Measurements from ENCODE around the gene ARMC5.
"Not testable (repeated sequence)": the region's sequence is repeated elsewhere in the genome, so short reads cannot be mapped to it uniquely, and the experiment has no call there.

The ARMC5 gene

DNA sequence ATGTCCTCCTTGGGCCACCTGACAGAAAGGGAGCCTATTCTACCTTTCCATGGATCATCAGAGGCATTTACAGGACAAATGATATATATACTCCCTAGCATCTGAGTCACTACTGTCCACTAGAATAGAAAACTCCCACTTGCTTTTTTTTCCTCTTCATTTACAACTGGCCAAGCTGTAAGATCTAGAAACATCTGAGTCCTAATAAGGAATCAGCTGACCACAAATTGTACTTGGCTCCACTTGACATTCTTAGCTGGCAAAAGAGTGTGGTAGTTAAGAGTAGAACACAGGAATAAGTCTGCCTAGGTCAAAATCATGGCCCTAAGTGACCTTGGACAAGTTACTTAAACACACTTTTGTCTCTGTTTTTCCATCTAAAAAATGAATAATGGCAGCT, 43.7 kb downstream of the ARMC5 start:
- DNase-seq = peak; percentile 3

DNA sequence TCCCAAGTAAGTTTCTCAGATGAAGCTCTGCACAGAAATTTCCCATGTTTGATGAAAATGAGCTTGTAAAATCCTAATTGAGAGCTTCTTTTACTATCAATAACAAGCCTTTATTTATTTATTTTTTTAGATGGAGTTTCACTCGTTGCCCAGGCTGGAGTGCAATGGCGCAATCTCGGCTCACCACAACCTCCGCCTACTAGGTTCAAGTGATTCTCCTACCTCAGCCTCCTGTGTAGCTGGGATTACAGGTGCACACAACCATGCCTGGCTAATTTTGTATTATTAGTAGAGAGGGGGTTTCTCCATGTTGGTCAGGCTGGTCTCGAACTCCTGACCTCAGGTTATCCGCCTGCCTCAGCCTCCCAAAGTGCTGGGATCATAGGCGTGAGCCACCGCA, 44.3 kb downstream of the ARMC5 start:
- not testable (repeated sequence) for DNase-seq

- DNase-seq = no peak
Measured at GRCh38 chr16:31504159-31504558, 44.9 kb downstream of the ARMC5 start.

GRCh38 chr16:31505483-31505882, 46.2 kb downstream of the ARMC5 start:
- DNase-seq = no peak

- DNase-seq = no peak
Measured at GRCh38 chr16:31507617-31507928, 48.3 kb downstream of the ARMC5 start.

GRCh38 chr16:31507929-31508705, 48.8 kb downstream of the ARMC5 start, which contains the start of gene RUSF1:
Gene RUSF1 (minus strand): TSS chr16:31508391. CDS start chr16:31508373, 18 bp downstream.
- DNase-seq = peak; percentile 80

- DNase-seq = peak; percentile 25
Measured at GRCh38 chr16:31508706-31509195, 49.5 kb downstream of the ARMC5 start.

- DNase-seq = no peak
Measured at GRCh38 chr16:31513126-31513525, 53.8 kb downstream of the ARMC5 start.

DNA sequence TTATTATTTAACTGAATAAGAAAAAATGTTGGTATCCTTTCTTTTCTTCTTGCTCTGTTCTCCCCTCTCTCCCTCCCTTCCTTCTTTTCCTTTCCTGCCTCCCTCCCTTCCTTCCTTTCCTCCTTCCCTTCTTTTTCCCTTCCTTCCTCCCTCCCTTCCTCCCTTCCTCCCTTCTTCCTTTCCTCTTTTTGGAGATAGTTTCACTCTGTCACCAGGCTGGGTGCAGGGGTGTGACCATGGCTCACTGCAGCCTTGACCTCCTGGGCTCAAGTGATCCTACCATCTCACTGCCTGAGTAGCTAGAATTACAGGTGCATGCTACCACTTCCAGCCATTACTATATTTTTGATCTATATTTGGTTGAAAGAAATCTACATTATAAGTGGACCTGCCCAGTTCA, 54.6 kb downstream of the ARMC5 start:
- DNase-seq = no peak
